Nephron progenitor cell (in vitro differentiated cells): ENCODE measurements around the gene UGT2B17.
"Not testable (repeated sequence)": the region's sequence is repeated elsewhere in the genome, so short reads cannot be mapped to it uniquely, and the experiment has no call there.

ENCODE experiments used
- DNase-seq: peaks from one replicate; pipeline ENCODE4 v3.0.0; 2021
- H3K27ac Mint-ChIP-seq: 2 replicates; pipeline ENCODE4 v1.8.0; 2021; ENCODE audit warnings: mild to moderate bottlenecking, moderate library complexity, mixed read lengths
- H3K27me3 Mint-ChIP-seq: 2 replicates; pipeline ENCODE4 v1.8.0; 2021; ENCODE audit warnings: mild to moderate bottlenecking, low read depth, mixed read lengths; ENCODE audit not compliant: poor library complexity
- H3K36me3 Mint-ChIP-seq: 2 replicates; pipeline ENCODE4 v1.8.0; 2021; ENCODE audit warnings: low read depth, mixed read lengths
- H3K4me1 Mint-ChIP-seq: 2 replicates; pipeline ENCODE4 v1.8.0; 2021; ENCODE audit warnings: mixed read lengths
- H3K4me3 Mint-ChIP-seq: 2 replicates; pipeline ENCODE4 v1.8.0; 2021; ENCODE audit warnings: mild to moderate bottlenecking, moderate library complexity, mixed read lengths
- H3K9me3 Mint-ChIP-seq: 2 replicates; pipeline ENCODE4 v1.8.0; 2021; ENCODE audit warnings: mild to moderate bottlenecking, moderate library complexity, mixed read lengths
- TF ChIP-seq, protein P1 (sequence below): fragments of 200-600 bp; sonication (generic); IDR thresholded peaks from 2 replicates; pipeline ENCODE4 v1.5.0; 2021; ENCODE audit warnings: antibody characterized with exemption

Gene UGT2B17

DNA sequence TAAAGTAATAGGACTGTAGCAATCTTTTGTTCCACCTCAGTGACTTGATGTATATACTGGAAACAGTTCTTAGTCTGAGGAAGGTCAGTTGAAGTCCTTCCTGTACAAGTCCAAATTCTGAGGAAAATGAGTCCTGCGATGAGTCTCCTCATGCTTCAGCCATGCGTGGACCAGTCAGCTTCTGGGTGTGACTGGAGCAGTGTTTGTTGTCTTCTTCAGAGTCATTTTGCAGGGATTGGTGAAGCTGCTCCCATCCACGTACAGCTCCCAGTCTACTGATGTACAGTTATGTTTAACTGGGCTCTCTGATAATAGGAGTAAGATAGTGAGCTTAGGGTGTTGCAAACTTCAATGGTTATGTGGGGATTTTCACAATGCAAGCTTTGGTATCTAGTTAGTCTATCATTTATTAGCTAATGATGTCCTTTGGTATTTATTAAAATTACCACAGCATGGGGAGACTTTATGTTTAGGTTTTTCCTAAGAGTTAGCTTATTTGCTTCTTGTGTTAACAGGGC, 3.4 kb downstream of the UGT2B17 start:
- Mint-ChIP-seq H3K4me3 (no peak overlapping the region), H3K4me1 (no peaks in the 10 kb centered on the region), H3K27me3 (no peaks in the 10 kb centered on the region), H3K27ac (no peak overlapping the region), H3K36me3 (no peaks in the 10 kb centered on the region), H3K9me3 (no peaks in the 10 kb centered on the region)
- no peak for DNase-seq
- TF ChIP-seq, protein P1, sequence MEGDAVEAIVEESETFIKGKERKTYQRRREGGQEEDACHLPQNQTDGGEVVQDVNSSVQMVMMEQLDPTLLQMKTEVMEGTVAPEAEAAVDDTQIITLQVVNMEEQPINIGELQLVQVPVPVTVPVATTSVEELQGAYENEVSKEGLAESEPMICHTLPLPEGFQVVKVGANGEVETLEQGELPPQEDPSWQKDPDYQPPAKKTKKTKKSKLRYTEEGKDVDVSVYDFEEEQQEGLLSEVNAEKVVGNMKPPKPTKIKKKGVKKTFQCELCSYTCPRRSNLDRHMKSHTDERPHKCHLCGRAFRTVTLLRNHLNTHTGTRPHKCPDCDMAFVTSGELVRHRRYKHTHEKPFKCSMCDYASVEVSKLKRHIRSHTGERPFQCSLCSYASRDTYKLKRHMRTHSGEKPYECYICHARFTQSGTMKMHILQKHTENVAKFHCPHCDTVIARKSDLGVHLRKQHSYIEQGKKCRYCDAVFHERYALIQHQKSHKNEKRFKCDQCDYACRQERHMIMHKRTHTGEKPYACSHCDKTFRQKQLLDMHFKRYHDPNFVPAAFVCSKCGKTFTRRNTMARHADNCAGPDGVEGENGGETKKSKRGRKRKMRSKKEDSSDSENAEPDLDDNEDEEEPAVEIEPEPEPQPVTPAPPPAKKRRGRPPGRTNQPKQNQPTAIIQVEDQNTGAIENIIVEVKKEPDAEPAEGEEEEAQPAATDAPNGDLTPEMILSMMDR, result no peak

DNA sequence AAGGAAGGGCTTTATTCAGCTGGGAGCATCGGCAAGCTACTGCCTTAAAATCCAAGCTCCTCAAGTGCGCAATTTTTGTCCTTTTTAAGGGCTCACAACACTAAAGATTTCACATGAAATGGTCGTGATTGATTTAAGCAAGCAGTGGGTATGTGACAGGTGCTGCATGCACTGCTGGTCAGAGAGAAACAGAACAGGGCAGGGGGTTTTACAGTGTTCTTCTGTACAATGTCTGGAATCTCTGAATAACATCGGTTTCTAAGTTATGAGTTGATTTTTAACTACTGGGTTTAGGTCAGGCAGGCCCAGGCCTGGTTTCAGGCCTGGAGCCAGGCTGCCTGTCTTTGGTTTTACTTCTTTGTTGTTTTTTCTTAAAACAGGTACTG, 6.0 kb downstream of the UGT2B17 start:
- no peaks in the 10 kb centered on the region for H3K9me3 Mint-ChIP-seq
- H3K4me3 Mint-ChIP-seq, result no peak overlapping the region
- no peaks in the 10 kb centered on the region for H3K4me1 Mint-ChIP-seq
- H3K27me3 Mint-ChIP-seq, result no peaks in the 10 kb centered on the region
- H3K27ac Mint-ChIP-seq, result no peak overlapping the region
- DNase-seq, result no peak
- TF ChIP-seq, protein P1, result no peak
- no peaks in the 10 kb centered on the region for H3K36me3 Mint-ChIP-seq

DNA sequence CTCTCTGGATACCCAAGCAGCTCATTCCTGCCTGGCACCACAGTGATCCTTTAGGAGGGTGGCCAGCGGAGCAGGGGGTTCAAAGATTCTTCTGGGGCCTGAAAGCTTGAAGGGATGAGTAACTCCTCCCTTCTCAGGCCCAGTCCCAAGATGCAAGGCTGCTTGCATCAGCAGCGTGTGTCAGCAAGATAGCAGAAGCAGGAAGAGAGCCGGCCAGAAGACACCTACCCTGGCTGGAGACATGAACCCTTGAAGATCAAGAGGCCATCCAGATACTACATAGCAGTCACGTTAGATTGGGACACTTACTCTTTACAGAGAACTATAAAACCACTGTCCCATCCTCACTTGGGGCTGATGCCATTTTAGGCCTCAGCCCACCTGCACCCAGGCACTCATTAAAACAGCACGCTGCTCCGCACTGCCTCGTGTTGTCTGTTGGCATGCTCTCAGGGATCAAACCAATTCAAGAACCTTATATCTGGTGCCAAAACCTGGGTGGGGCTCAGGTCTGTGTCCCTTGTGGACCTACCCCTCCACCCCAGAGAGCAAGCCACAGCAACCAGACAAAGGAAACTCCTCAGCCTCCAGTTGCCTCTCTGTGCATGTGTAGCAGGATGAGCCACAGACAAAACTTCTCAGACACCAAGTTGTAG, 6.5 kb downstream of the UGT2B17 start:
- no peaks in the 10 kb centered on the region for H3K36me3 Mint-ChIP-seq
- no peaks in the 10 kb centered on the region for H3K27me3 Mint-ChIP-seq
- H3K27ac Mint-ChIP-seq, result no peak overlapping the region
- H3K4me1 Mint-ChIP-seq, result no peaks in the 10 kb centered on the region
- DNase-seq, result no peak
- TF ChIP-seq, protein P1, result no peak
- H3K9me3 Mint-ChIP-seq, result no peaks in the 10 kb centered on the region
- H3K4me3 Mint-ChIP-seq, result no peak overlapping the region

DNA sequence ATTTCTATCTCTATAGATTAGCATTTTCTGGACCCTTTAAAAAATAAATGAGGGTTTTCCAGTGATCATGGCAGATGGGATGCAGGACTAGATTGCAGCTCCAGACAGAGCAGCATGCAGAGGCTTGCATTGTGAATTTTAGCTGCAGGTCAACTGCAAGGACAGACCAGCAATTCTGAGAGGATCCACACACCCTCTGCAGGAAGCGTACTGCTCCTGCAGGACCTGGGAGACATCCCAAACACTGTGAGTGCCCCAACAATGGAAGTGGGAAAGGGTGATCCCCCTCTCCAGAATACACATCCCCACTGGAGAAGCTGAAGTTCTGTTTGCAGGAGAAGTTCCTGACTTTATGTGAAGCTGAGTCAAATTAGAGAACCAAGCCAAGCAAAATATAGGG, 7.1 kb downstream of the UGT2B17 start:
- not testable (repeated sequence) for DNase-seq, H3K27me3 Mint-ChIP-seq, H3K9me3 Mint-ChIP-seq, H3K27ac Mint-ChIP-seq, H3K4me3 Mint-ChIP-seq, H3K36me3 Mint-ChIP-seq, H3K4me1 Mint-ChIP-seq

DNA sequence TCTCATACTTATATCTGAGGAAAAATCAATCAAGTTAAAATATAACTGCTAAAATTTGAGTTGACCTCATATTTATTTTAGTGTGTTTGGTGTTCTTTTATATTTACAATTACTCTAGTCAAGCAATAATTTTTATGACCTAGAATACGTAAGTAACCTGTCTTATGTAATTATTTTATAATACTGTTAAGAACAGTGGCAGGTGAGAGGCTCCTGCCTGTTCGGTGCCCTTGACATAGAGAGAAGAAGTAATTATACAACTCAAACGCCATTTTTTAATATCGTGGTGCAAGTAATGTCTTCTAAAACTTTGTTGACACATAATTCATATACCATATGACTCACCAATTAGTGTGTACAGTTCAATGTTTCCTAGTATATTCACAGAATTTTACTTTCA, 7.6 kb downstream of the UGT2B17 start:
- H3K36me3 Mint-ChIP-seq, H3K27me3 Mint-ChIP-seq, H3K9me3 Mint-ChIP-seq, H3K4me3 Mint-ChIP-seq, H3K4me1 Mint-ChIP-seq, DNase-seq, H3K27ac Mint-ChIP-seq: not testable (repeated sequence)

DNA sequence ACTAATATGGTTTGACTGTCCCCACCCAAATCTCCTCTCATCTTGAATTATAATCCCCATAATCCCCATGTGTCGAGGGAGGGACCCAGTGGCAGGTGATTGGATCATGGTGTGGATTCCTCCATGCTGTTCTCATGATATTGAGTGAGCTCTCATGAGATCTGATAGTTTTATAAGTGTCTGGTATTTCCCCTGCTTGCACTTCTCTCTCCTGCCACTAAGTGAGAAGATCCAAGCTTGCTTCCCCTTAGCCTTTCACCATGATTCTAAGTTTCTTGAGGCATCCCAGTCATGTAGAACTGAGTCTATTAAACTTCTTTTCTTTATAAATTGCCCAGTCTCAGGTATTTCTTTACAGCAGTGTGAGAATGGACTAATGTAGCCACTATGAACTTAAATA, 9.8 kb downstream of the UGT2B17 start:
- not testable (repeated sequence) for H3K27ac Mint-ChIP-seq, H3K4me1 Mint-ChIP-seq, H3K36me3 Mint-ChIP-seq, H3K4me3 Mint-ChIP-seq, H3K27me3 Mint-ChIP-seq, DNase-seq, H3K9me3 Mint-ChIP-seq

DNA sequence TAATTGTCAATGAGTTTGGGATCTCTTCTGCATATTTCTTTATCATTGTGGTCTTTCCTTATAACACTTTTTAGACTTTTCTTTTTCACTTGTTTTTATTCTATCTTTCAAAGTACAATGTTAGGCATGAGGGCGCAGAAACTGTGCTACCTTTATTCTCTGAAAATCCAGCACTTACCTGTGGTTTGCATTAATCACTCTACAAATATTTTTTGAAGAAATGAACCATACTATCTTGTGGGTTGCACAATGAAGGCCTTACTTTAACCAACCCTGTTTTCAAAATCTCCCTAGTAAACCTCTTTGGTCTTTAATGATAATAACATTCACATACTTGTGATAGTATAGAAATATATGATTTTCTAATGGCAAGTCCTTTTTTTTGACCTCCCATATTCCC, 11.0 kb downstream of the UGT2B17 start:
- H3K4me1 Mint-ChIP-seq, H3K4me3 Mint-ChIP-seq, H3K27me3 Mint-ChIP-seq, DNase-seq, H3K27ac Mint-ChIP-seq, H3K9me3 Mint-ChIP-seq, H3K36me3 Mint-ChIP-seq: not testable (repeated sequence)

DNA sequence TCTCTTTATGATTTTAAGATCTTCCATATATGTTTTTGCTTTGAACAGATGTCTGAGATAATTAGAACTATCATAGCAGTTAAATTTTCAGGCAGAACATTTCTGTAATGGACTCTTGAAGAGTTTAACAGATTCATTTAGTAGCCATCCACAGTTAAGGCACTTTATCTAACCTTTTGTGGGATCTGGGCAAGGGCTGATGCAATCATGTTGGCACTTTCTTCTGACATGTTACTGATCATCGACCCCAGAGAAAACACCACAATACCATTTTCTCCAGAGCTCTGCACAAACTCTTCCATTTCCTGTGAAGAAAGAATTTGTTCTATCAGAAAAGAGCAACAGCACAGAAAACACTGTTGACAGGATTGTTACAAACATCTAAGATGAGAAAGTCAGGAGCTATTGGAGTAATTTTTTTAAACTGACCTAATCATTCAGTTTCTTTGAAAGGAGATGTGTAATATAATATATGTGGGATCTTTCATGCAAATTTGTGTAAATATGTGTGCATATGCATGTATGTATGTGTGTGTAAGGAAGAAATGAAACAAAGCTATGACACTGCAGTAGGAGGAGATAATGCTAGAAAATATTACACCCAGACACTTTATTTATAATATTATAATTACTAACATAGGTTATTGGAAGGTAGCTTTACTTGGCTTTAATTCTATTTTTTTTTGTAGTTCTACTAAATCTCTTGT, 15.6 kb downstream of the UGT2B17 start:
- H3K9me3 Mint-ChIP-seq, H3K27me3 Mint-ChIP-seq, H3K4me3 Mint-ChIP-seq, H3K27ac Mint-ChIP-seq, DNase-seq, H3K4me1 Mint-ChIP-seq, H3K36me3 Mint-ChIP-seq: not testable (repeated sequence)

DNA sequence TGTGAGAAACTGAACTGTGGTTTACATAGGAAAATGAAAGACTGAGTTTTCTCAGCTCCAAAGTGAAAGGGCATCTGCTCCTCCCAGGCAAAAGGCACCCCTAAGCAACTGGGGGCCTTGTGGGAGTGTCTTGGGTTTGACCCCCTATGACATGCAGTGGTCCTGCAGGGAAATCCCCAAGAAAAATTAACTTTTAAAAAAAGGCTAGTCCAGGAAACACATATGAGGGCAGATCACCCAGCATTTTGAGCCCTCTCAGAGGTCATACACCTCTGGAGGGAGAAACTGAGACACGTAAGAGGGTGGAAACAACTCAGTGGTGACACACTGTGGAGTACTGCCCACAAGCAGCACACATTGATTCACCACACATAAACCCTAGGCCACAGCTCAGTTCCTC, 22.3 kb downstream of the UGT2B17 start:
- H3K9me3 Mint-ChIP-seq, H3K27me3 Mint-ChIP-seq, H3K4me1 Mint-ChIP-seq, H3K27ac Mint-ChIP-seq, DNase-seq, H3K4me3 Mint-ChIP-seq, H3K36me3 Mint-ChIP-seq: not testable (repeated sequence)

DNA sequence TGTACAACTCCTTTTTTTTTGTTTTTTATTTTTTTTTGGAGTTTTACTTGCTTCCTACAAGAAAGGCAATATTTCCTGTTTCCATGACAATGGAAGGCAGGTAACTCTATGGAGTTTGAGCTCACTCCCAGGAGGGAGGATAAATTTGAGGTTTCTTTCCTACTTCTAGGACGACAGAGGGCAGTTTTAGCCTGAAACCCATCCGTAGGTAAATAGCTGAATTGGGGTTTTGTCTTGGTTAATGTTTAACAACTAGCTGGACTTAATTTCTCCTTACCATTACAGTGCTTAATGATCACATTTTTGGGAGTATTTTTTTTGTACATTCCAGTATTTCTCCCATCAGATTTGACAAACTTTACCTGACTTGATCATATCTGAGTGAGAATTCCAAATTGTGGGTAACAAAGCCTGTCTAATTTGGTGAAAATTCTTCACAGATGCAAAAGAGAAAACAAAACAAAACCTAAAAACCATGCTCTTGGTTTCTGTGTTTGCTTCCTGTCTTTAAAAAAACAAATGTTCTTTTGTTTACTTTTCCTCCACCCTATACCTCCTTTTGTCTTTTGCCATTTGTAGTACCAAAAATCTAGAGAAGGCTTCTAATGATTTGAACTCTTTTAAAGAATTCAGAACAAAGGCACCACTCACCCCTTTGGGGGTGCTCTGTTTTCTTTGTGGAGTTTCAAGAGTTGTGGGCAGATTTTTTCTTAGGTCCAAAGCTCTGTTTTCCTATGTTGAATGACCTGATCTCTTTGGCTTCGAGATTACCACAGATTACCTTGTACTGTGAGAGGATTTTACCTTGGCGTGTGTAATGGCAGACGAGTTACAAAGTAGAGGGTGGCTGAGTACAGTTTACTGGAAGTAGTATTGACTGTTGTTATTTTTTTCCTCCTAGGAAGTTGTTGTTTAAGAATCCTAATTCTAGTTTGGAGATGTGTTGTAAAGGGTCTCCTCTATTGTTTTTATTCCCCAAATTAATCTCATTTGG, 23.0 kb downstream of the UGT2B17 start:
- not testable (repeated sequence) for DNase-seq, H3K27me3 Mint-ChIP-seq, H3K27ac Mint-ChIP-seq, H3K4me3 Mint-ChIP-seq, H3K36me3 Mint-ChIP-seq, H3K4me1 Mint-ChIP-seq, H3K9me3 Mint-ChIP-seq

DNA sequence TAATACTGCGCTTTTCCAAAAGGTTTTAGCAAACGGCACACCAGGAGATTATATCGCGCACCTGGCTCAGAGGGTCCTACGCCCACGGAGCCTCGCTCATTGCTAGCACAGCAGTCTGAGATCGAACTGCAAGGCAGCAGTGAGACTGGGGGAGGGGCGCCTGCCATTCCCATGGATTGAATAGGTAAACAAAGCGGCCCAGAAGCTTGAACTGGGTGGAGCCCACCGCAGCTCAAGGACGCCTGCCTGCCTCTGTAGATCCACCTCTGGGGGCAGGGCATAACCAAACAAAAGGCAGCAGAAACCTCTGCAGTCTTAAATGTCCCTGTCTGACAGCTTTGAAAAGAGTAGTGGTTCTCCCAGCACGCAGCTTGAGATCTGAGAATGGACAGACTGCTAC, 33.4 kb downstream of the UGT2B17 start:
- not testable (repeated sequence) for H3K27me3 Mint-ChIP-seq, H3K4me1 Mint-ChIP-seq, DNase-seq, H3K36me3 Mint-ChIP-seq, H3K9me3 Mint-ChIP-seq, H3K27ac Mint-ChIP-seq, H3K4me3 Mint-ChIP-seq
